Astrocyte (in vitro differentiated cells and primary cell): ENCODE data around the gene ERMAP. TPM values are rescaled to one million over a fixed set of nuclear protein-coding genes. Genes with fewer than 3 reads are reported as not detected.

Source experiments
- DNase-seq: peaks from one replicate; pipeline ENCODE4 v3.0.0-alpha.2; 2010; ENCODE audit warnings: low read depth
- FAIRE-seq: peaks from 2 replicates; lab custom pipeline; 2011; peaks lifted over from hg19 to GRCh38; lab: Jason Lieb, UNC
- H2AFZ ChIP-seq: 2 replicates; pipeline ENCODE4 v1.6.0; 2012; ENCODE audit warnings: low read depth, low read length, inconsistent platforms
- H3K27ac ChIP-seq: 2 replicates; pipeline ENCODE4 v1.5.1; 2011; ENCODE audit warnings: low read depth, low read length, inconsistent platforms
- H3K27me3 ChIP-seq: 2 replicates; pipeline ENCODE4 v1.6.0; 2011; ENCODE audit warnings: low read length, inconsistent platforms; ENCODE audit not compliant: insufficient read depth
- H3K36me3 ChIP-seq: 2 replicates; pipeline ENCODE4 v1.5.1; 2011; ENCODE audit warnings: low read length, inconsistent platforms; ENCODE audit not compliant: insufficient read depth
- H3K4me1 ChIP-seq: 2 replicates; pipeline ENCODE4 v1.5.1; 2011; ENCODE audit warnings: low read length, inconsistent platforms; ENCODE audit not compliant: insufficient read depth
- H3K4me2 ChIP-seq: 2 replicates; pipeline ENCODE4 v1.6.0; 2012; ENCODE audit warnings: low read length, inconsistent platforms
- H3K4me3 ChIP-seq: 2 replicates; pipeline ENCODE4 v1.5.1; 2011; ENCODE audit warnings: low read depth, mild to moderate bottlenecking, low read length, inconsistent platforms; ENCODE audit not compliant: insufficient read depth
- H3K79me2 ChIP-seq: 2 replicates; pipeline ENCODE4 v1.6.0; 2012; ENCODE audit warnings: mild to moderate bottlenecking, low read length, inconsistent platforms; ENCODE audit not compliant: insufficient read depth
- H3K9ac ChIP-seq: 2 replicates; pipeline ENCODE4 v1.6.0; 2012; ENCODE audit warnings: mild to moderate bottlenecking, low read length, inconsistent platforms
- H3K9me3 ChIP-seq: 2 replicates; pipeline ENCODE4 v1.5.1; 2012; ENCODE audit warnings: low read depth, mild to moderate bottlenecking, low read length, inconsistent platforms; ENCODE audit not compliant: insufficient read depth
- H4K20me1 ChIP-seq: 2 replicates; pipeline ENCODE4 v1.6.0; 2012; ENCODE audit warnings: low read length, inconsistent platforms; ENCODE audit not compliant: insufficient read depth
- H3K27ac Mint-ChIP-seq: one replicate; pipeline ENCODE4 v1.8.0; 2021; ENCODE audit warnings: mild to moderate bottlenecking, mixed read lengths; ENCODE audit not compliant: unreplicated experiment
- H3K27me3 Mint-ChIP-seq: one replicate; pipeline ENCODE4 v1.8.0; 2021; ENCODE audit warnings: low read depth, mixed read lengths; ENCODE audit not compliant: unreplicated experiment
- H3K36me3 Mint-ChIP-seq: one replicate; pipeline ENCODE4 v1.8.0; 2021; ENCODE audit warnings: low read depth, mixed read lengths; ENCODE audit not compliant: unreplicated experiment
- H3K4me1 Mint-ChIP-seq: one replicate; pipeline ENCODE4 v1.8.0; 2021; ENCODE audit warnings: low read depth, mixed read lengths; ENCODE audit not compliant: unreplicated experiment
- H3K4me3 Mint-ChIP-seq: one replicate; pipeline ENCODE4 v1.8.0; 2021; ENCODE audit warnings: mild to moderate bottlenecking, moderate library complexity, mixed read lengths; ENCODE audit not compliant: unreplicated experiment
- H3K9me3 Mint-ChIP-seq: one replicate; pipeline ENCODE4 v1.8.0; 2021; ENCODE audit warnings: mild to moderate bottlenecking, mixed read lengths; ENCODE audit not compliant: unreplicated experiment
- EZH2 ChIP-seq: IDR thresholded peaks from 2 replicates; pipeline ENCODE4 v1.6.1; 2012; ENCODE audit warnings: mild to moderate bottlenecking, low read length, inconsistent platforms; ENCODE audit not compliant: insufficient read depth
- total RNA-seq: library from RNA; stranded (reverse); gene quantifications from 2 replicates; pipeline ENCODE4 v1.2.1, GENCODE V29; 2021
- TF ChIP-seq, protein P1 (sequence below): IDR thresholded peaks from 2 replicates; pipeline ENCODE4 v1.5.1; 2011; ENCODE audit warnings: low read depth, mild to moderate bottlenecking, inconsistent platforms, low read length, moderate library complexity; ENCODE audit not compliant: insufficient read depth

ERMAP gene
- total RNA-seq, 1 donor from 2014 or later = 8.9 TPM

DNA sequence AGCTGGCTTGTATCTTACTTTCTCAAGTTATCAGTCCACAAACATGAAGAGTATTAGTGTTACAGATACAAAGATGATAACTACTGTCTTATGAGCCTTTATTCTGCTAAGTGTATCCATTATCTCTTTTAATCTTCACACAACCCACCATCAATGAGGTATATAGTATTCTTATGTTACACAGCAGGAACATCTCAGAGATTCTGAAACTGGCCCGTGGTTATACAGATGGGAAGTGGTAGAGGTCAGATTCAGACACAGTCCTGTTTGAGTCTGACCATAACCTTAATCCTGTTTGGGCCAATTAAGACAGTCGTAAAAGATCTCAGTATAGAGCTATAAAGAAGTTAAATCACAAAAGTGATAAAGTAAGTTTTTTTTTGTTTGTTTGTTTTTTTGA is 37.2 kb upstream of the ERMAP start:
- no peaks in the 10 kb centered on the region for H3K27me3 ChIP-seq
- Mint-ChIP-seq H3K9me3 (no peaks in the 10 kb centered on the region), H3K27me3 (no peaks in the 10 kb centered on the region), H3K4me1 (no peaks in the 10 kb centered on the region), H3K36me3 (peaks cover 47% of the 10 kb centered on the region), H3K27ac (no peak overlapping the region), H3K4me3 (no peak overlapping the region)
- no peak for DNase-seq
- no peak for FAIRE-seq
- H3K9ac ChIP-seq = no peak overlapping the region
- no peaks in the 10 kb centered on the region for H3K4me1 ChIP-seq
- H3K4me3 ChIP-seq = no peak overlapping the region
- no peaks in the 10 kb centered on the region for H3K9me3 ChIP-seq
- no peak for TF ChIP-seq EZH2
- TF ChIP-seq, protein P1, sequence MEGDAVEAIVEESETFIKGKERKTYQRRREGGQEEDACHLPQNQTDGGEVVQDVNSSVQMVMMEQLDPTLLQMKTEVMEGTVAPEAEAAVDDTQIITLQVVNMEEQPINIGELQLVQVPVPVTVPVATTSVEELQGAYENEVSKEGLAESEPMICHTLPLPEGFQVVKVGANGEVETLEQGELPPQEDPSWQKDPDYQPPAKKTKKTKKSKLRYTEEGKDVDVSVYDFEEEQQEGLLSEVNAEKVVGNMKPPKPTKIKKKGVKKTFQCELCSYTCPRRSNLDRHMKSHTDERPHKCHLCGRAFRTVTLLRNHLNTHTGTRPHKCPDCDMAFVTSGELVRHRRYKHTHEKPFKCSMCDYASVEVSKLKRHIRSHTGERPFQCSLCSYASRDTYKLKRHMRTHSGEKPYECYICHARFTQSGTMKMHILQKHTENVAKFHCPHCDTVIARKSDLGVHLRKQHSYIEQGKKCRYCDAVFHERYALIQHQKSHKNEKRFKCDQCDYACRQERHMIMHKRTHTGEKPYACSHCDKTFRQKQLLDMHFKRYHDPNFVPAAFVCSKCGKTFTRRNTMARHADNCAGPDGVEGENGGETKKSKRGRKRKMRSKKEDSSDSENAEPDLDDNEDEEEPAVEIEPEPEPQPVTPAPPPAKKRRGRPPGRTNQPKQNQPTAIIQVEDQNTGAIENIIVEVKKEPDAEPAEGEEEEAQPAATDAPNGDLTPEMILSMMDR = no peak
- no peak overlapping the region for H2AFZ ChIP-seq
- H3K4me2 ChIP-seq = no peak overlapping the region
- peaks cover 14% of the 10 kb centered on the region for H3K36me3 ChIP-seq
- H4K20me1 ChIP-seq = peaks cover 28% of the 10 kb centered on the region
- no peaks in the 10 kb centered on the region for H3K79me2 ChIP-seq
- H3K27ac ChIP-seq = no peak overlapping the region

DNA sequence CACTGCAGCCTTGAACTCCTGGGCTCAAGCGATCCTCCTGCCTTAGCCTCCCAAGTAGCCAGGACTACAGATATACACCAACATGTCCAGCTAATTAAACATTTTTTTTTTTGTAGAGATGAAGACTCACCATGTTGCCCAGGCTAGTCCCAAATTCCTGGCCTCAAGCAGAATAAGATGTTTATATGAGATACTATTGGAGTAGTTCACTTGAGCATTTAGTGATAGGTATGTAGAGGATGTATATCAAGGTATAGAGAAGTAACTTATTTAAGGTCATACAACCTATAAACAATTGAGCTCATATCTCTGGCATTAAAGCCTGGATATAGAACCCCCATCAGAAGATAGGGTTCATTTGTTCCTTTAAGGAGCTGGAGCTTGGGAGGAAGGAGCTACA is 36.7 kb upstream of the ERMAP start:
- no peak for DNase-seq
- Mint-ChIP-seq H3K27ac (no peak overlapping the region), H3K27me3 (no peaks in the 10 kb centered on the region), H3K36me3 (peaks cover 43% of the 10 kb centered on the region), H3K4me3 (no peak overlapping the region), H3K9me3 (no peaks in the 10 kb centered on the region), H3K4me1 (no peaks in the 10 kb centered on the region)
- Histone ChIP-seq H3K79me2 (no peaks in the 10 kb centered on the region), H3K27ac (no peak overlapping the region), H2AFZ (no peak overlapping the region), H3K36me3 (peaks cover 10% of the 10 kb centered on the region), H3K4me1 (peaks cover 4% of the 10 kb centered on the region), H3K9me3 (no peaks in the 10 kb centered on the region), H4K20me1 (peaks cover 23% of the 10 kb centered on the region), H3K4me2 (no peak overlapping the region), H3K27me3 (no peaks in the 10 kb centered on the region), H3K9ac (no peak overlapping the region), H3K4me3 (no peak overlapping the region)
- no peak for FAIRE-seq
- TF ChIP-seq EZH2 = no peak
- TF ChIP-seq, protein P1 = no peak

DNA sequence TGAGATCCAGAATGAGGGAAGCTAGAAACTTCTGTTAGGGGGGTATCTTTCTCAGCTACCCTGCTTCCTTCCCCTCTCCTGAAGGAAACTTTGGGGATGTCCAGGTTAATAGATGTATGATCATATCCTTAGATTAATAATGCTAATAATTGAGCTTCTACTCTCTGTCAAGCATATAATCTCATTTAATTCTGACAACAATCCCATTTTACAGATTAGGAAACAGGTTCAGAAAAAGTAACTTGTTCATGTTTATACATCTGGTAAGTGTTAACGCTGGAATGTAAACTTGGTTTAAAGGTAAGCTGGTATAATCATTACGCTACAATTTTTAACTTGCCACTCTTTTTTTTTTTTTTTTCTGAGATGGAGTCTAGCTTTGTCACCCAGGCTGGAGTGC is 33.8 kb upstream of the ERMAP start:
- Histone ChIP-seq H3K27ac (no peak overlapping the region), H4K20me1 (peaks cover 10% of the 10 kb centered on the region), H3K4me2 (no peak overlapping the region), H3K79me2 (no peaks in the 10 kb centered on the region), H3K27me3 (no peaks in the 10 kb centered on the region), H3K4me1 (peaks cover 9% of the 10 kb centered on the region), H3K4me3 (no peak overlapping the region), H2AFZ (no peak overlapping the region), H3K9ac (no peak overlapping the region), H3K9me3 (no peaks in the 10 kb centered on the region), H3K36me3 (peaks cover 3% of the 10 kb centered on the region)
- Mint-ChIP-seq H3K4me1 (no peaks in the 10 kb centered on the region), H3K9me3 (peaks cover 4% of the 10 kb centered on the region), H3K4me3 (no peak overlapping the region), H3K36me3 (peaks cover 32% of the 10 kb centered on the region), H3K27ac (no peak overlapping the region), H3K27me3 (peaks cover 3% of the 10 kb centered on the region)
- DNase-seq = no peak
- TF ChIP-seq, protein P1 = no peak
- FAIRE-seq = no peak
